Loucy (cell line): ENCODE measurements around the gene TAS2R46.

Source experiments
- CTCF ChIP-seq: fragments of 200-600 bp; sonication (generic); conservative IDR thresholded peaks from 2 replicates; pipeline ENCODE4 v1.5.1; 2014; ENCODE audit warnings: mild to moderate bottlenecking, antibody characterized with exemption, low read length
- EZH2phosphoT487 ChIP-seq: fragments of 200-600 bp; IDR thresholded peaks from 2 replicates; pipeline ENCODE4 v1.6.1; 2018; ENCODE audit warnings: antibody characterized with exemption, mild to moderate bottlenecking, moderate library complexity, borderline replicate concordance

GRCh38 chr12:11107719-11108118 is 45.6 kb upstream of the TAS2R46 start:
- no peak for TF ChIP-seq CTCF
- no peak for TF ChIP-seq EZH2phosphoT487
